ENCODE data around the gene MZT2B. TPM values are rescaled to one million over a fixed set of nuclear protein-coding genes. Genes with fewer than 3 reads are reported as not detected.

The MZT2B gene
- total RNA-seq, 2 experiments from 2014 or later, result 474 to 617 TPM

GRCh38 chr2:130185436-130185835 is 3.4 kb downstream of the MZT2B start:
- TF ChIP-seq CTCF (conservative IDR thresholded peaks at IDR 0.05; ENCODE audit: low read length) (no peak), EZH2phosphoT487 (IDR thresholded peaks at IDR 0.05; ENCODE audit: borderline replicate concordance, low read depth, low read length) (no peak)
- Histone ChIP-seq H3K79me2 (ENCODE audit: insufficient read depth, low read depth, low read length) (peaks cover 32% of the 10 kb centered on the region), H3K4me2 (ENCODE audit: low read length) (no peak overlapping the region), H4K20me1 (ENCODE audit: insufficient read depth, low read length) (no peaks in the 10 kb centered on the region), H3K4me3 (ENCODE audit: low read depth, low read length, poor library complexity, severe bottlenecking) (no peak overlapping the region), H3K27ac (ENCODE audit: low read depth, low read length, poor library complexity, severe bottlenecking) (no peak overlapping the region), H3K36me3 (ENCODE audit: insufficient read depth, low read length) (peaks cover 17% of the 10 kb centered on the region), H3K4me1 (ENCODE audit: insufficient read depth, low read length, poor library complexity, severe bottlenecking) (peaks cover 9% of the 10 kb centered on the region), H2AFZ (ENCODE audit: low read length) (no peak overlapping the region), H3K9me2 (ENCODE audit: insufficient read depth, low read length) (no peaks in the 10 kb centered on the region), H3K9me3 (ENCODE audit: low read length) (no peaks in the 10 kb centered on the region)
- BruUV-seq (replicated peaks), result no TSS peak
- DNase-seq (ENCODE audit: low spot score), result no peak
- ChIA-PET POLR2A (interaction anchor here (0.7 kb wide), 1 partner anchor 181 kb away, joined by 3 read pairs; no protein-coding TSS in a partner anchor), CTCF (ENCODE audit: unreplicated experiment) (no interaction called here)
- intact Hi-C loops (cut with micrococcal nuclease; ENCODE audit: unreplicated experiment), result no loop called here

- Histone ChIP-seq H3K9me2 (ENCODE audit: insufficient read depth, low read length) (no peaks in the 10 kb centered on the region), H2AFZ (ENCODE audit: low read length) (no peak overlapping the region), H3K4me1 (ENCODE audit: insufficient read depth, low read length, poor library complexity, severe bottlenecking) (peaks cover 8% of the 10 kb centered on the region), H4K20me1 (ENCODE audit: insufficient read depth, low read length) (no peaks in the 10 kb centered on the region), H3K79me2 (ENCODE audit: insufficient read depth, low read depth, low read length) (peaks cover 28% of the 10 kb centered on the region), H3K36me3 (ENCODE audit: insufficient read depth, low read length) (peaks cover 17% of the 10 kb centered on the region), H3K4me3 (ENCODE audit: low read depth, low read length, poor library complexity, severe bottlenecking) (no peak overlapping the region), H3K9me3 (ENCODE audit: low read length) (no peaks in the 10 kb centered on the region), H3K4me2 (ENCODE audit: low read length) (no peak overlapping the region), H3K27ac (ENCODE audit: low read depth, low read length, poor library complexity, severe bottlenecking) (no peak overlapping the region)
- no peak for DNase-seq (ENCODE audit: low spot score)
- TF ChIP-seq EZH2phosphoT487 (IDR thresholded peaks at IDR 0.05; ENCODE audit: borderline replicate concordance, low read depth, low read length), result no peak
- ChIA-PET POLR2A (no interaction called here), CTCF (ENCODE audit: unreplicated experiment) (no interaction called here)
- intact Hi-C loops (cut with micrococcal nuclease; ENCODE audit: unreplicated experiment), result no loop called here
- BruUV-seq (replicated peaks), result no TSS peak
Observed at GRCh38 chr2:130185896-130186295, 3.8 kb downstream of the MZT2B start.

DNA sequence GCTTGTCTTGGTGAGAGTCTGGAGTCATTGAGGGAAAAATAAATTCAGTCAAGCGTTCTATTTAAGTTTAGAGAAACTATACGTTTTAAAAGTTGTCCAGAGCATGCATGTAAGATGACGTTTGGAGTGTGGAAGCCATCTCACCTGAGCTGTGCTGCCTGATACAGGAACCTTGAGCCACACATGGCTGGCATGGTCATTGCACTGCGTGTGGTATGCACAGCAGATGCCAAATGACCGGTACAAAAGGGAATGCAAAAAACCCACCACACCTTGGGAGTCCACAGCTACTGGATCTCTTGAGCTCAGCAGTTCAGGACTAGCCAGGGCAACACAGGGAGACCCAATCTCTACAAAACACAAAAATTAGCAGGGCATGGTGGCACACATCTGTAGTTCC is 4.3 kb downstream of the MZT2B start:
- no peaks in the 10 kb centered on the region for H4K20me1 ChIP-seq (ENCODE audit: insufficient read depth, low read length)
- H3K9me2 ChIP-seq (ENCODE audit: insufficient read depth, low read length), result no peaks in the 10 kb centered on the region
- H3K4me2 ChIP-seq (ENCODE audit: low read length), result no peak overlapping the region
- TF ChIP-seq CTCF (conservative IDR thresholded peaks at IDR 0.05; ENCODE audit: low read length) (no peak), EZH2phosphoT487 (IDR thresholded peaks at IDR 0.05; ENCODE audit: borderline replicate concordance, low read depth, low read length) (no peak)
- BruUV-seq (replicated peaks), result no TSS peak
- H3K9me3 ChIP-seq (ENCODE audit: low read length), result no peaks in the 10 kb centered on the region
- H3K36me3 ChIP-seq (ENCODE audit: insufficient read depth, low read length), result peaks cover 17% of the 10 kb centered on the region
- intact Hi-C loops (cut with micrococcal nuclease; ENCODE audit: unreplicated experiment), result no loop called here
- peaks cover 8% of the 10 kb centered on the region for H3K4me1 ChIP-seq (ENCODE audit: insufficient read depth, low read length, poor library complexity, severe bottlenecking)
- no peak overlapping the region for H3K4me3 ChIP-seq (ENCODE audit: low read depth, low read length, poor library complexity, severe bottlenecking)
- POLR2A ChIA-PET, result no interaction called here
- no peak for DNase-seq (ENCODE audit: low spot score)
- no peak overlapping the region for H2AFZ ChIP-seq (ENCODE audit: low read length)
- CTCF ChIA-PET (ENCODE audit: unreplicated experiment), result no interaction called here
- no peak overlapping the region for H3K27ac ChIP-seq (ENCODE audit: low read depth, low read length, poor library complexity, severe bottlenecking)
- H3K79me2 ChIP-seq (ENCODE audit: insufficient read depth, low read depth, low read length), result peaks cover 23% of the 10 kb centered on the region
